Panc1 (cell line): Measurements from ENCODE around the gene TRIM29. TPM values are rescaled to one million over a fixed set of nuclear protein-coding genes. Genes with fewer than 3 reads are reported as not detected.

Source experiments
- ATAC-seq: fragments of 200-7000 bp; cut with Tn5 transposase; 2 replicates; pipeline ENCODE4 v1.9.1; 2020; ENCODE audit warnings: mild to moderate bottlenecking, moderate library complexity
- BruUV-seq: library from RNA; stranded (reverse); fragments of 400-500 nt; replicated peaks from 2 replicates; lab custom pipeline; 2021; lab: Mats Ljungman, UMichigan
- CTCF ChIA-PET: fragments of 300-600 bp; sonication (Branson Sonifier 250); formaldehyde crosslinking; loops from one replicate; lab custom pipeline; 2022; ENCODE audit warnings: antibody characterized with exemption; lab: Charles Lee
- POLR2A ChIA-PET: fragments of 300-600 bp; sonication (Branson Sonifier 250); formaldehyde crosslinking; loops from one replicate; lab custom pipeline; 2022; ENCODE audit warnings: antibody characterized with exemption; lab: Charles Lee
- DNase-seq: peaks from one replicate; pipeline ENCODE4 v3.0.0-alpha.2; 2010; ENCODE audit warnings: low read depth, low spot score
- H3K27ac ChIP-seq: 2 replicates; pipeline ENCODE4 v1.5.1; 2011; ENCODE audit warnings: mild to moderate bottlenecking, low read length, inconsistent platforms
- H3K27me3 ChIP-seq: fragments of 200-500 bp; sonication (Bioruptor generic); 2 replicates; pipeline ENCODE4 v1.6.0; 2014; ENCODE audit warnings: low read length, inconsistent platforms; ENCODE audit not compliant: control insufficient read depth, insufficient read depth
- H3K36me3 ChIP-seq: fragments of 200-500 bp; sonication (Bioruptor generic); 2 replicates; pipeline ENCODE4 v1.5.1; 2014; ENCODE audit warnings: inconsistent platforms, mild to moderate bottlenecking, low read length, moderate library complexity; ENCODE audit not compliant: control insufficient read depth, insufficient read depth
- H3K4me1 ChIP-seq: 2 replicates; pipeline ENCODE4 v1.5.1; 2011; ENCODE audit warnings: inconsistent platforms, mild to moderate bottlenecking, low read length, moderate library complexity; ENCODE audit not compliant: control insufficient read depth, insufficient read depth
- H3K4me3 ChIP-seq, 2 experiments: 2 replicates each; pipeline ENCODE4 v1.5.1; 2011 to 2012; ENCODE audit warnings: low read depth in 2 of 2, low read length in 2 of 2, mild to moderate bottlenecking in 2 of 2, inconsistent platforms in 1 of 2, moderate library complexity in 1 of 2
- H3K9me3 ChIP-seq: fragments of 200-500 bp; sonication (Bioruptor generic); 2 replicates; pipeline ENCODE4 v1.5.1; 2014; ENCODE audit warnings: low read depth, mild to moderate bottlenecking, inconsistent platforms, low read length, moderate library complexity; ENCODE audit not compliant: control insufficient read depth, insufficient read depth
- POLR2AphosphoS5 ChIP-seq: IDR thresholded peaks from 2 replicates; pipeline ENCODE4 v1.6.1; 2012; ENCODE audit warnings: mild to moderate bottlenecking, low read depth, low read length, moderate library complexity
- SIN3A ChIP-seq: IDR thresholded peaks from 2 replicates; pipeline ENCODE4 v1.6.1; 2012; ENCODE audit warnings: low read depth, mild to moderate bottlenecking, low read length, moderate library complexity, borderline replicate concordance; ENCODE audit not compliant: insufficient read depth
- TCF7L2 ChIP-seq: IDR thresholded peaks from 2 replicates; pipeline ENCODE4 v1.6.1; 2011; ENCODE audit warnings: mild to moderate bottlenecking, low read depth, low read length, inconsistent platforms
- in situ Hi-C: cut with HindIII; loops from 2 replicates; pipeline ENCODE4 v1.10.0; 2016; ENCODE audit warnings: low sequenced_read_pairs, low pct_unique_long_range_greater_than_20kb
- intact Hi-C: fragments of 100-400 bp; cut with micrococcal nuclease; formaldehyde crosslinking; loops from one replicate; pipeline ENCODE4 v1.10.0; 2022; ENCODE audit not compliant: unreplicated experiment
- total RNA-seq: library from RNA; stranded (reverse); gene quantifications from one replicate; pipeline ENCODE4 v1.2.1, GENCODE V29; 2021; ENCODE audit not compliant: unreplicated experiment
- TF ChIP-seq, protein P1 (sequence below), 2 experiments: IDR thresholded peaks; 2 replicates each; pipeline ENCODE4 v1.6.1; 2011 to 2012; ENCODE audit warnings: low read depth in 2 of 2, control low read depth in 1 of 2, low read length in 1 of 2, mild to moderate bottlenecking in 1 of 2, moderate library complexity in 1 of 2; ENCODE audit not compliant: insufficient read depth in 1 of 2
- TF ChIP-seq, protein P2 (sequence below): fragments of 450-650 bp; IDR thresholded peaks from 2 replicates; pipeline ENCODE4 v1.5.1; 2017; ENCODE audit warnings: mild to moderate bottlenecking

Gene TRIM29
- total RNA-seq, 1 experiment from 2014 or later, result 0.64 TPM

- no peaks in the 10 kb centered on the region for H3K9me3 ChIP-seq
- H3K4me1 ChIP-seq, result 0 out of 2 replicates have a peak, but pooled peaks cover 4% of the 10 kb centered on the region
- no peak overlapping the region for H3K4me3 ChIP-seq
- no peak overlapping the region for H3K27ac ChIP-seq
- ATAC-seq (no peak), DNase-seq (no peak)
- H3K36me3 ChIP-seq, result no peaks in the 10 kb centered on the region
- no TSS peak for BruUV-seq
- H3K27me3 ChIP-seq, result peaks cover 45% of the 10 kb centered on the region
- intact Hi-C loops, result no loop called here
- in situ Hi-C loops, result no loop called here
- POLR2A ChIA-PET, result no interaction called here
- CTCF ChIA-PET, result interaction anchor here (1.2 kb wide), 1 partner anchor 132 kb away, joined by 4 read pairs; no protein-coding TSS in a partner anchor
- TF ChIP-seq, protein P1, sequence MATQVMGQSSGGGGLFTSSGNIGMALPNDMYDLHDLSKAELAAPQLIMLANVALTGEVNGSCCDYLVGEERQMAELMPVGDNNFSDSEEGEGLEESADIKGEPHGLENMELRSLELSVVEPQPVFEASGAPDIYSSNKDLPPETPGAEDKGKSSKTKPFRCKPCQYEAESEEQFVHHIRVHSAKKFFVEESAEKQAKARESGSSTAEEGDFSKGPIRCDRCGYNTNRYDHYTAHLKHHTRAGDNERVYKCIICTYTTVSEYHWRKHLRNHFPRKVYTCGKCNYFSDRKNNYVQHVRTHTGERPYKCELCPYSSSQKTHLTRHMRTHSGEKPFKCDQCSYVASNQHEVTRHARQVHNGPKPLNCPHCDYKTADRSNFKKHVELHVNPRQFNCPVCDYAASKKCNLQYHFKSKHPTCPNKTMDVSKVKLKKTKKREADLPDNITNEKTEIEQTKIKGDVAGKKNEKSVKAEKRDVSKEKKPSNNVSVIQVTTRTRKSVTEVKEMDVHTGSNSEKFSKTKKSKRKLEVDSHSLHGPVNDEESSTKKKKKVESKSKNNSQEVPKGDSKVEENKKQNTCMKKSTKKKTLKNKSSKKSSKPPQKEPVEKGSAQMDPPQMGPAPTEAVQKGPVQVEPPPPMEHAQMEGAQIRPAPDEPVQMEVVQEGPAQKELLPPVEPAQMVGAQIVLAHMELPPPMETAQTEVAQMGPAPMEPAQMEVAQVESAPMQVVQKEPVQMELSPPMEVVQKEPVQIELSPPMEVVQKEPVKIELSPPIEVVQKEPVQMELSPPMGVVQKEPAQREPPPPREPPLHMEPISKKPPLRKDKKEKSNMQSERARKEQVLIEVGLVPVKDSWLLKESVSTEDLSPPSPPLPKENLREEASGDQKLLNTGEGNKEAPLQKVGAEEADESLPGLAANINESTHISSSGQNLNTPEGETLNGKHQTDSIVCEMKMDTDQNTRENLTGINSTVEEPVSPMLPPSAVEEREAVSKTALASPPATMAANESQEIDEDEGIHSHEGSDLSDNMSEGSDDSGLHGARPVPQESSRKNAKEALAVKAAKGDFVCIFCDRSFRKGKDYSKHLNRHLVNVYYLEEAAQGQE (IDR thresholded peaks at IDR 0.05; ENCODE audit: insufficient read depth in 1 of 2, low read depth in 2 of 2, low read length in 1 of 2), result no peak
- TF ChIP-seq POLR2AphosphoS5 (no peak), TCF7L2 (no peak), SIN3A (no peak)
- TF ChIP-seq, protein P2, sequence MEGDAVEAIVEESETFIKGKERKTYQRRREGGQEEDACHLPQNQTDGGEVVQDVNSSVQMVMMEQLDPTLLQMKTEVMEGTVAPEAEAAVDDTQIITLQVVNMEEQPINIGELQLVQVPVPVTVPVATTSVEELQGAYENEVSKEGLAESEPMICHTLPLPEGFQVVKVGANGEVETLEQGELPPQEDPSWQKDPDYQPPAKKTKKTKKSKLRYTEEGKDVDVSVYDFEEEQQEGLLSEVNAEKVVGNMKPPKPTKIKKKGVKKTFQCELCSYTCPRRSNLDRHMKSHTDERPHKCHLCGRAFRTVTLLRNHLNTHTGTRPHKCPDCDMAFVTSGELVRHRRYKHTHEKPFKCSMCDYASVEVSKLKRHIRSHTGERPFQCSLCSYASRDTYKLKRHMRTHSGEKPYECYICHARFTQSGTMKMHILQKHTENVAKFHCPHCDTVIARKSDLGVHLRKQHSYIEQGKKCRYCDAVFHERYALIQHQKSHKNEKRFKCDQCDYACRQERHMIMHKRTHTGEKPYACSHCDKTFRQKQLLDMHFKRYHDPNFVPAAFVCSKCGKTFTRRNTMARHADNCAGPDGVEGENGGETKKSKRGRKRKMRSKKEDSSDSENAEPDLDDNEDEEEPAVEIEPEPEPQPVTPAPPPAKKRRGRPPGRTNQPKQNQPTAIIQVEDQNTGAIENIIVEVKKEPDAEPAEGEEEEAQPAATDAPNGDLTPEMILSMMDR, result no peak
These were observed 32.9 kb upstream of the TRIM29 start for GRCh38 chr11:120170741-120171261.

DNA sequence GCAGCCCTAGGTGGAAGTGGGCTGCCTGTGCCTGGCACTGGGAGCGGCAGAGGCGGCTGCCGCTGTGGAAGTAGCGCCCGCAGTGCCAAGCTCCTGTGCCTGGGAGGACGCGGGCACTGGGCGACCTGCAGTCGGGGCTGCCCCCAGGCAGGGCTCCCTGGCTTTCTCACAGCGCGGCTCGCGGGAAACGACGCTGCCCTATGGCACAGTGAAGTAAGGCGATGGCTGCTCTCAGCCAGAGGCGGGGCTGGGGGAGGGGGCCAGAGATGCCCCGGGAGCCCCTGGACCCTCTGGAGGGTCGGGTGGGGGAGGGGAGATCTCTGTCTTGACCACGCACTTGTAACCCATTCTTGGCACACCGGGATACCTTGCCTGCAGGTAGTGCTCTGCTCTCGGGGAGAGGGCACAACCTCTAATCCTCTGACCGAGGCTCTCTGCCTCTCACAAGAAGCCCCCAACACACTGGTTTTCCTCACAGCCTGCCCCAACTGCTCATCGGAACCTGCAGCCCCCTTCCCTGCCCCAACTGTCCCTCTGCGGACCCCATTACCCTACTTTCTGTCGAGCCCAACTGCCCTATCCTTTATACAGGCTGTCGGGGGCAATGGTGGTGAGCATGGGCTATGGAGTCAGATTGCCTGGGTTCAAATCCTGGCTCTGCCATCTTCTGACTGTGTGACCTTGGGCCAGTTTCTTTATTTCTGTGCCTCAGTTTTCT, 32.2 kb upstream of the TRIM29 start:
- ChIA-PET POLR2A (no interaction called here), CTCF (interaction anchor here (1.2 kb wide), 1 partner anchor 133 kb away, joined by 4 read pairs; no protein-coding TSS in a partner anchor)
- no TSS peak for BruUV-seq
- in situ Hi-C loops (no loop called here), intact Hi-C loops (loop anchor here (5.0 kb wide), 1 partner anchor 503 kb away; no protein-coding TSS in a partner anchor)
- TF ChIP-seq, protein P1 (IDR thresholded peaks at IDR 0.05; ENCODE audit: insufficient read depth in 1 of 2, low read depth in 2 of 2, low read length in 1 of 2), result no peak
- Histone ChIP-seq H3K27me3 (peaks cover 41% of the 10 kb centered on the region), H3K36me3 (no peaks in the 10 kb centered on the region), H3K4me3 (no peak overlapping the region), H3K27ac (no peak overlapping the region), H3K9me3 (no peaks in the 10 kb centered on the region), H3K4me1 (0 out of 2 replicates have a peak, but pooled peaks cover 4% of the 10 kb centered on the region)
- ATAC-seq (no peak), DNase-seq (no peak)
